OCI-LY3 (cell line): ENCODE measurements around the gene HAUS3.

ENCODE experiments used
- EZH2phosphoT487 ChIP-seq: fragments of 200-600 bp; shearing (Covaris generic); IDR thresholded peaks from 2 replicates; pipeline ENCODE4 v1.6.1; 2018; ENCODE audit warnings: antibody characterized with exemption, mixed run types, low read depth
- TF ChIP-seq, protein P1 (sequence below): fragments of 200-600, 300-600 bp; sonication (generic); IDR thresholded peaks from 2 replicates; pipeline ENCODE4 v1.5.1; 2014; ENCODE audit warnings: antibody characterized with exemption, low read length, low read depth

DNA sequence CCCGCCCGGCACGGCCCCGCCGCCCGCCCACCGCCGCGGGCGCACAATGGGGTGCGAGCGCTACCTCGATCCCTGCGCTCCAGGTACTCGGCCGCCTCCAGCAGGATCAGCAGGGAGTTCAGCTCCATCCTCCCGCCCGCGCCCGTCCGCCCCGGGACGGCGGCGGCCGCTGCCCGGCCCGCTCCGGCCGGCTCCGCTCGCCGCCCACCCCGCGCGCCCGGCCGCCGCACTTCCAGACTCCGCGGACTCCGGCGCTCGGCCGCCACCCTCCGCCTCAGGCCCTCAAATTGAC is 19.9 kb upstream of the HAUS3 start, which contains the start of gene MXD4:
- TF ChIP-seq, protein P1, sequence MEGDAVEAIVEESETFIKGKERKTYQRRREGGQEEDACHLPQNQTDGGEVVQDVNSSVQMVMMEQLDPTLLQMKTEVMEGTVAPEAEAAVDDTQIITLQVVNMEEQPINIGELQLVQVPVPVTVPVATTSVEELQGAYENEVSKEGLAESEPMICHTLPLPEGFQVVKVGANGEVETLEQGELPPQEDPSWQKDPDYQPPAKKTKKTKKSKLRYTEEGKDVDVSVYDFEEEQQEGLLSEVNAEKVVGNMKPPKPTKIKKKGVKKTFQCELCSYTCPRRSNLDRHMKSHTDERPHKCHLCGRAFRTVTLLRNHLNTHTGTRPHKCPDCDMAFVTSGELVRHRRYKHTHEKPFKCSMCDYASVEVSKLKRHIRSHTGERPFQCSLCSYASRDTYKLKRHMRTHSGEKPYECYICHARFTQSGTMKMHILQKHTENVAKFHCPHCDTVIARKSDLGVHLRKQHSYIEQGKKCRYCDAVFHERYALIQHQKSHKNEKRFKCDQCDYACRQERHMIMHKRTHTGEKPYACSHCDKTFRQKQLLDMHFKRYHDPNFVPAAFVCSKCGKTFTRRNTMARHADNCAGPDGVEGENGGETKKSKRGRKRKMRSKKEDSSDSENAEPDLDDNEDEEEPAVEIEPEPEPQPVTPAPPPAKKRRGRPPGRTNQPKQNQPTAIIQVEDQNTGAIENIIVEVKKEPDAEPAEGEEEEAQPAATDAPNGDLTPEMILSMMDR = no peak
- TF ChIP-seq EZH2phosphoT487 = no peak
